Caki2 (cell line): ENCODE results near the gene HSBP1. TPM values are rescaled to one million over a fixed set of nuclear protein-coding genes. Genes with fewer than 3 reads are reported as not detected.

Experiments
- DNase-seq: peaks from one replicate; pipeline ENCODE4 v3.0.0-alpha.2; 2015; ENCODE audit warnings: low read depth
- in situ Hi-C: cut with HindIII; loops from 2 replicates; pipeline ENCODE4 v1.10.0; 2016; ENCODE audit warnings: low sequenced_read_pairs, low pct_unique_long_range_greater_than_20kb, mixed read lengths
- total RNA-seq: library from RNA; depleted of rRNA; stranded (reverse); fragments of >200 nt; shearing (Covaris generic); gene quantifications from 2 replicates; pipeline ENCODE4 v1.2.3, GENCODE V29; 2014; ENCODE audit warnings: low replicate concordance

Gene HSBP1
- total RNA-seq, 1 experiment from 2014 or later: 116 TPM

- no peak for DNase-seq
- in situ Hi-C loops: no loop called here
These were observed 23.1 kb downstream of the HSBP1 start for GRCh38 chr16:83830769-83831455.

GRCh38 chr16:83831456-83831987 is 23.7 kb downstream of the HSBP1 start:
- in situ Hi-C loops: no loop called here
- no peak for DNase-seq

GRCh38 chr16:83833921-83834320 is 26.1 kb downstream of the HSBP1 start:
- DNase-seq: no peak
- in situ Hi-C loops: no loop called here

GRCh38 chr16:83835586-83836566 is 28.1 kb downstream of the HSBP1 start:
- peak; percentile 7 for DNase-seq

GRCh38 chr16:83837566-83837965 is 29.8 kb downstream of the HSBP1 start:
- in situ Hi-C loops: no loop called here
- DNase-seq: no peak

More at GRCh38 chr16:83835586-83836566, 28.1 kb downstream of the HSBP1 start:
- in situ Hi-C loops: no loop called here

- in situ Hi-C loops: no loop called here
- no peak for DNase-seq
These were observed 30.4 kb downstream of the HSBP1 start for GRCh38 chr16:83838151-83838550.

- in situ Hi-C loops: no loop called here
- DNase-seq: no peak
These were observed 31.8 kb downstream of the HSBP1 start for GRCh38 chr16:83839561-83839960.

GRCh38 chr16:83840060-83840617 is 32.4 kb downstream of the HSBP1 start:
- in situ Hi-C loops: no loop called here
- no peak for DNase-seq

GRCh38 chr16:83842291-83842690 is 34.5 kb downstream of the HSBP1 start:
- no peak for DNase-seq
- in situ Hi-C loops: no loop called here

GRCh38 chr16:83842756-83843507 is 35.2 kb downstream of the HSBP1 start:
- in situ Hi-C loops: no loop called here
- DNase-seq: no peak

GRCh38 chr16:83843657-83844056 is 35.9 kb downstream of the HSBP1 start:
- in situ Hi-C loops: no loop called here
- DNase-seq: no peak

- DNase-seq: no peak
- in situ Hi-C loops: no loop called here
These were observed 37.5 kb downstream of the HSBP1 start for GRCh38 chr16:83845263-83845662.

- in situ Hi-C loops: no loop called here
- no peak for DNase-seq
These were observed 39.8 kb downstream of the HSBP1 start for GRCh38 chr16:83847371-83848225.

- in situ Hi-C loops: no loop called here
- no peak for DNase-seq
These were observed 41.6 kb downstream of the HSBP1 start for GRCh38 chr16:83849421-83849820.

- in situ Hi-C loops: no loop called here
- no peak for DNase-seq
These were observed 43.2 kb downstream of the HSBP1 start for GRCh38 chr16:83850947-83851346.

GRCh38 chr16:83851473-83851872 is 43.7 kb downstream of the HSBP1 start:
- DNase-seq: no peak
- in situ Hi-C loops: no loop called here

GRCh38 chr16:83852774-83853173 is 45.0 kb downstream of the HSBP1 start:
- in situ Hi-C loops: no loop called here
- DNase-seq: no peak
